HG02981 (cell line): ENCODE data around the gene HABP2.

ENCODE experiments used
- ATAC-seq: cut with Tn5 transposase; IDR thresholded peaks from one replicate; pipeline ENCODE4 v1.9.1; 2021; ENCODE audit warnings: mild to moderate bottlenecking, moderate library complexity; ENCODE audit not compliant: unreplicated experiment

Gene HABP2

DNA sequence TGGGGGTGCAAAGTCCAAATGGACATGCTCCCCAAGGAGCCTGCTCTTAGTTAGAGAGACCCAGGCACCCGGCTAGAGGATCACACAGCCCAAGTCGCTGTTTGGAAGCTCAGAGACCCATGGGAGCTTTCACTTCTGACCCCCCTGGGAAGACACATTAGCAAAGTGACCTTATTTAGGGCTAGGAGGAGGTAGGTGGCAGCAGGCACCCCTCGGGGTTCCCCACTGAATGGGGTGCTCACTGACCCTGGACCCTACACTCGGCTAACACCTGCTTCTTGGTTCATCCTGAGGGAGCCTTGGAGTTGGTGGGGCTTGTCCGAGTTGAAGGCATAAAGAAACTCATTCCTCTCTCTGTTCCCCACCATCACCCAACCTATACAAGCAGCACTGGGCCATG lies 27.1 kb upstream of the HABP2 start:
- no peak for ATAC-seq

DNA sequence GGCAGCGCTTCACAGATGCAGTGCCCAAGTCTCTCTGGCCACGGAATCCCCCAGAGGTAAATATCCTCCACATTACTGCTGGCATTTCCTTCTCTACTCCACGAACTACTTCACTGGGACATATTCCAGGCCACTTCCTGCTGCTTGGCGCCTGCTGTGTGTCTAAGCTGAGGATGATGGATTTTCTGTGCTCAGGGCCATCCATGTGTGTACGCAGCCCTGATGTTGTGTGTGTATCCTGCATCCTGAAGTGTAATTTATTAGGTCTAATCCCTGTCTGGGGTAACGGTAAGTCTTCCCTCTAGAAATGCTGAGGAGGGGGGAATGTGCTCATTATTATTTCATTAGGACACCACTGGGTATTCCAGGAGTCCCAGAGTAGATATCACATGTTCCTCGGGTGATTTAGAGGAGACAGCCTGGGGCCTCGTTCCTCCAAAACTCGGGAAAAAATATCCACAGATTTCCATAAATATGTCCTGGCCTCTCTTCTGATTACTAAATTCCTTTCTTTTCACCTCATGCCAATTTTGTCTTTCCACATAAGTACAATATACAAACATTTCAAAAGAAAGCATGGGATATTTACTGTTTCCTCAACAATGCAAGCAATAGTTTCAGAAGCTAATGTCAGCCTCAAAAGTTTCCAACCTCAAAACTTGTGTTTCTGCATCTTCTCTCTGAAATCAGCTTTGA lies 25.5 kb upstream of the HABP2 start:
- no peak for ATAC-seq

DNA sequence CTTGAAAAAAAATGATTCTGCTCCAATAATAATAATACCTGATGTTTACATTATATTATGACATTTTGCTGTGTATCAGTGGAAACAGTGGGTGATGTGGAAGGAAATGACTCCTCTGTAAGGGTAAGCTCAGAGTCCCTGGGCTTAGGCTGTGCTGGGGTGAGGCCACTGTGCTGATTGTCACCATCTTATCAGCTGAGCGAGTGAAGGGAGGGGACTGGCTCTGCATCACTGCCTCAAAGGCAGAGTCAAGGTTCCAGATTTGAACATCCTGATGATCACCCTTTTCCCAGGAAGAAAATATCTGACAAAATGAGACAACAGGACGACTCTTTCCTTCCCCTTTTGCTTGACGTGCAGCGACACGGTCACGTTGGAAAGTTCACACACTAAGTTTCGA lies 24.0 kb upstream of the HABP2 start:
- no peak for ATAC-seq

DNA sequence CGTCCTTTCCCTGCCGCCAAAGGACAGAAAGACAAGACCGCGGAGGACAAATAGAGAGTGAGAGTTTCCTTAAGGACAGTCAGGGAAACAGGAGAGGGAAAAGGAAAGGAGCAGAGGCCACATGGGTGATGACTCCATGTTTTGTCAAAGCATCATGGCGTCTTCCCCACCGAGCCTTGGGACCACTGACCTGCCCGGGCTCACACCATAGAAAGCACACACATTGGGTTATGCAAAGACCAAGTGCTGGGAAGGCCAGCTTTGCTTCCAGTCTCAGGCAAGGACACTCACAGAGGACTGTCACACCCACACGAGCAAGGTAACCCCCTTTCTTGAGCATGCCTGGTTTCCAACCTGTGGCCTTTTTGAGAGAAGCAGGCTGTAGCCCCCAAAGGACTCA lies 23.3 kb upstream of the HABP2 start:
- no peak for ATAC-seq

DNA sequence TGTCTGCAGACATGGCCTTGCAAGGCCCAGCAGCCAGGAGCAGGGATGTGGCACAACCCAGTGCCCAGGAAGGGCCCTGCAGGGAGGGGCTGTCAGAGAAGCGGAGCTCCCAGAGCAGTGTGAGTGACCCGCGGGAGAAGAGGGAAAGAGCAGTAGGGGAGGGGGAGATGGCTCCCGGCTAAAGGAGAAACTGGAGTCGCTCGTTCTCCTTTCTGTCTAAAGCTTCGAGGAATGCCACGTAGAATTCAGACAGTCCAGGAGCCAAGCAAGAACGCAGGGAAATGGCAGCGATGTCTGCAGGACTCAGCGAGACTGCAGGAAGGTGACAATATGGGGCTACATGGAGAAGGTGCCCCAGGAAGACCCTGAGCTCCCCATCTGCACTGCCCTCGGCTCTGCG lies 22.4 kb upstream of the HABP2 start:
- no peak for ATAC-seq

DNA sequence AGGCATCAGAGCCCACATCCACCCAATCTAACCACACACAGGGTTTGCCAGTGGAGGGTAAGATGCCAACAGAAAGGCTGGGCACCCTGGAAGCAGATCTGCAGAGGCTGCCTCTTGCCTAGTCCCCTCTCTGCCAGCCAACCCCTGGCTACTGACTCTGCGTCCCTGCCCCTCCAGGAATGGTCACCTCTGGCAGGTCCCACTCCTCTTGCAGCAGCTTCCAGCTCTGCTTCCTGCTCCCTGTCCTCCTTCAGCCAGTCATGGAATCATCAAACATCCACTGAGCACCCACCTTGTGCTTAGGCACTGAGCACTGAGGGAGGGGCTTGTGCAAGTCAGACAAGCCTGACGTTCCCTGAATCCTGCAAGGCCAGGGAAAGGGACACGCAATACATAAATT lies 20.1 kb upstream of the HABP2 start:
- ATAC-seq, result no peak

DNA sequence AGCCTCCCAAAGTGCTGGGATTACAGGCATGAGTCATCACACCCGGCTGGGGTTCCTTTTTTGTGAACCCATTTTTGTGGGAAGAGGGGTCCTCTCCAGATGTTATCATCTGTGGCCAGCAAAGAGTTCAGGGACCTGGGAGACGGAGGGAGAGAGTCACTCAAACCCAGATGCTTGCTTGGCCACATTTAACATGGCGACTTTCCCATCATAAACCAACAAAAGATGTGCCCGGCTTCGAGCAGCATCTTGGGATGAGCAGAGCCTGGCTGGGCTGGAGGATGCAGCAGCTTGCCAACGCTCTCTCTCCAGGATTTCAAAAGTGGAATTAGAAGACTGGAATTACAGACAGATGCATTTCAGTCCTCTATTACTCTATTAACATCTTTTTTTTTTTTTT lies 19.1 kb upstream of the HABP2 start:
- ATAC-seq, result no peak

DNA sequence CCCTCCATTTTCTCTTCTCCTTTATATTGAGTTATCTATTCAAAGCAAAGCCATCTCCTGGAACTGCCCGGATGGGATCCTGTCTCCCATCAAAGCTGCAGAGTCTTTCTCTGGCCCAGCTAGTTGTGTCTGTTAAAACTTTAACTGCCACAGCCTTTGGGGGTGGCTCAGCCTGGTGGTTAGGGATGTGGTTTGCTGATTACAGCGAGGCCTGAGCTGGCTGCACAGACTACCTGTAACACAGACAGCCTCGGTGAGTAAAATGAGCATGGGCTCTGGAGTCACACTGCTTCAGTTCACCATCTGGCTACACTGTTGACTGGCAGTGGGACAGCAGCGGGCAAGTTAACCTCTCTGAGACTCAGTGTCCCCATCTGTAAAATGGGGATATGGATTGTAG lies 18.4 kb upstream of the HABP2 start:
- no peak for ATAC-seq

DNA sequence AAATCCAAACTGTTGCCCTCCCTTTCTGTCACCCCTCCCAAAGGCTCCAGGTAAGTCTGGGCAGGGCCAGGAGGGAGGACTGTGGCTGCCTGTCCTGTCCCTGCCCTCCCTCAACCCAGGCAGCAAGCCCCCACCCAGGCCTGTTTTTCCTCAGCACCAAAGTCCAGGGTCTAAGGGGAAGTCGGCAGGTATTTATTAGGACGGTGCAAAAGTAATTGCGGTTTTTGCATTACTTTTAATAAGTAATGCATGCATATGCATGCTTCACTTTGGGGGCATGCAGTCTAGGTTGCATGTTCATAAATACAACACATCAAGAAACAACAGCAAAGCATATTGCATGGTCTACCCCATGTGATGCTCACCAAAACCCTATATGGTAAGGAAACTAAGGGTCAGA lies 15.2 kb upstream of the HABP2 start:
- no peak for ATAC-seq

DNA sequence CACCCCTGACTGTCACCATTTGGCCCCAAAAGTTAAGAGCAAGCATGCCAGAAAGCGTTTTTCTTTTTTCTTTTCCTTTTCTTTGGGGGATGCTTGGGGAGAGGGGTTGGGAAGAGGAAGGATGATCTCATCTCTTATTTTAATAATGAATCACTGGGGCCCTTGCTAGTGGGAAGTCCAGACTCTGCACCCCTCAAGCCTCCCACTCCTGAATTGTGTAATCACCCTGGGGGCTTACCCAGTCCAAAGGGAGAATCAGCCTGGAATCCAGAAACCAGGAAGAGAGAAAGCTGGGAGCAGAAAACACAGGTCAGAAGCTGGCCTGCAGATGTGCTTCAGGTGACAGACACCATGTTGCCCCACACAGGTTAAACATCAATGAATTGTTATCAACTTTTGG lies 14.7 kb upstream of the HABP2 start:
- no peak for ATAC-seq

DNA sequence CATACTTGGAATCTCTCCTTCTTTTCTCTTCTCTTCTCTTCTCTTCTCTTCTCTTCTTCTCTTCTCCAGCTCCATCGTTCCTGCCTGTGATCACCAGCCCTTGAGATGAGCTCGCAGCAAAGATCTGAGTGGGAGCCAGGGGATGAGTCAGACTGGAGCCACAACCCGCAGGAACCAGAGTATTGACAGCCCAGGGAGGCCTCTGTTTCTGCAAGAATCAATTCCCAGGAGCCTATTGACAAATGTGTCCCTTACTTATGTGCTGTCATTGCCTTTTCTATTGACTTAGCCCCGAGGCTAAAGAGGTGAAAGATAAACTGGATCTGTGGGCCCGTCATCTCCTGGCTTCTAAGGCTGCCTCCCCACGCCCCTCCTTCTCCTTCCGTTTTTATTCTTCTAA lies 13.1 kb upstream of the HABP2 start:
- no peak for ATAC-seq

DNA sequence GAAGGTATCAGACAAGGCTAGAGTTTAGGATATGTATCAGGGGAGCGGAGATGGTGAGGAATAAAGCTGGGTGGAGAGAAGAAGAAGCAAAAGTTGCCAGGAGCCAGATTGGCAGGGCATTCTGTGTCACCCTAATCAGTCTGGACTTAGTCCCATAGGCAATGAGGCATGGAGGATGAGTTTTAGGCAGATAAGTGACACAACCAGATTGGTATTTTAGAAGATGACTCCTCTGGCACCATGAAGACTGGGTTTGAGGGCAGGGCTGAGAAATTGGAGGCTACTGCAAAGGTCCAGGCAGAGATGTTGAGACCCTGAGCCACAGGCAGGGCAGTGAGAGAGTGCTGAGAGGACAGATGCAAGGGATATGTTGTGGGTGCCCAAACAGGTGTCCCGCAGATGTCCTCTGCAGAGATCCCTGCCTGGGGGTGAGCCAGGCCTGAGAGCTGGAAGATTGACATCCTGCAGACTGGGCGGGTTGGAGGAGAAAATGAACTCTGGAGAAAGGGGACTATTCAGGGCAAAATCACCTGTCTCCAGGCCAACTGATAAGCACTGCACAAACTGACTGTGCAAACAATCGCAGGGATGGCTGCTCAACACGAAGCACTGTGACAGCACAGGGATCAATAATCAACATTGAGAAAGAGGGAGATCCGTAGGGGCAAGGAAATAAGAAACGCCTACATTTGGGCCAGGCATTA lies 11.9 kb upstream of the HABP2 start:
- no peak for ATAC-seq

DNA sequence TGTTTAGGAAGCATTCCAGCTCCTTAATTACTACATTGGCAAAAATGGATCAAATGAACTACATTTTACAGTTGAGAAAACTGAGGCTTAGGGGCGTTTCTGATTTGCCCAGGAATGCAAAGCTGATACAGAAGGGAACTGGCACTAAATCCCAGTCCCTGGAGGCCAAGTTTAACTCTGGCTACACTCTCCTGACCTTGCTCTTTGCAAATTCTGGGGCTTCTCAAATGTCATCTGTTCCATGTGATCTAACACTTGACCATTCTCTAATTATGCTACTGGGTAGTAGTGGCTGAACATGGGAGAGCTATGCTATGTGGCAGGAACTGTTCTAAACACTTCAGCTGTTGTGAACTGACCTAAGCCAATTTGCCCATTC lies 11.3 kb upstream of the HABP2 start:
- no peak for ATAC-seq

DNA sequence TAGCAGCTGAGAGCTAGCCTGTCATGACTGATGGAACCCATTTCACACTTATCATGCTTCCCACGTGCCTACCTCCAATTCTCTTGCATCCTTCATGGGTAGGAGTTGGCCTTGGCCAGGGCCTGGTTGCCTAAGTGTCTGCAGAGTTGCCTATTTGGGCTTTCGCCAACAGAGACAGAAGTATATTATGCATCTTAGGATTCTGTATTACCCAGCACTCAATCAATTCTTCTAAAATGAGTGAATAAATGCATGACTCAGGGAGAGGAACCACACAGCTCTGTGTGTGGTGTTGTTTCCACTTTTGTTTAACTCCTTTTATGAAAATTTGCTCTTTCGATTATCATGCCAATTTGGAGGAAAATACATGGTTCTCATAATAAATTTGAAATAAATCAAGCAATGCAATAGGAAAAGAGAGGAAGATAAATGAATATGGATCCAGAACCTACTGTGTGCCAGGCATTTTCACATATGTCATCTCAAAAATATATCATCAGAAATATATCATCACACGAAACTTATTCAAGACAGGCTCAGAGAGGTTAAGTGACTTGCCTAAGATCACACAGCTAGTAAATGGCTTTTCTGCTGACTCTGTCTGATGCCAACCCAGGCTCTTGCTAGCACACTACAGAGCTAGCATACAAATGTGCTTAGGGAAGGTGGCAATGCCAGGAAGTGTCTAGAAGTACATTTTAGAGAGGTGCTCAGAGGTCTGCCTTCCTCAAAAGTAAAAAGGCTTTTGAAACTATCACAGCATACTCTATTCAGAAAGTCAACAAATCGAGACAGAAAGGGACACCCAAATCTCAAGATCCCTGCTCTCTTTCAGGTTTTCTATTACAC lies 9.5 kb upstream of the HABP2 start:
- no peak for ATAC-seq

DNA sequence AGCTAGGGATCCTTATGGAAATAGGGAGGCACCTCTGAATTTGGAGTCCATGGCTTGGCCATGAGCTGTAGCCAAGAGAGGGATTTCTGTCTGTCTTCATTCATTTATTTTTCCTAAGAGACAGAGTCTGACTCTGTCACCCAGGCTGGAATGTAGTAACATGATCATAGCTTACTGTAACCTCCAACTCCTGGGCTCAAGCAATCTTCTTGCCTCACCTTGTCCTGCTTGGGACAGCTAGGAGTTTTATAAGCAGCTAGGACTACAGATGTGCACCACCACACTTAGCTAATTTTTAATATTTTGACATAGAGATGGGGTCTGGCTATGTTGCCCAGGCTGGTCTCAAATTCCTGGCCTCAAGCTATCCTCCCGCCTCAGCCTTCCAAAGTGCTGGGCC lies 8.5 kb upstream of the HABP2 start:
- ATAC-seq, result no peak

DNA sequence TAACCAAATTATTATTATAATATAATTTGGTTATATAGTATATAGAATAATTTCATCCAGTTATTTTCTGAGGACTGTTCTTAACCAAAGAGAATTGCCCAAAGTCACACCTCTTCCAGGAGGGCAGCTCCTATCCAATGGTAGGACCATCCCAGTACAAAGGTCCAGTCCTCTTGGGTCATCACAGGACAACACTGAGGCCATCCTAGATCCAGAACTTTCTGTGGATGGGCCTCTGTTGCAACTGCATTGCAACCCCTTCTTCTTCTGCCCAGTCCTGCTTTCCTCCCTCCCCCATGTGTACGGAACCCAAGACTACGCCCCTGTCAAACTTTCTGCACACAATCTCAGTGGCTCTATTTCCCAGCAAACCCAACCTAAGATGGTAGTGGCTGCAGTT lies 5.4 kb upstream of the HABP2 start:
- ATAC-seq, result no peak

DNA sequence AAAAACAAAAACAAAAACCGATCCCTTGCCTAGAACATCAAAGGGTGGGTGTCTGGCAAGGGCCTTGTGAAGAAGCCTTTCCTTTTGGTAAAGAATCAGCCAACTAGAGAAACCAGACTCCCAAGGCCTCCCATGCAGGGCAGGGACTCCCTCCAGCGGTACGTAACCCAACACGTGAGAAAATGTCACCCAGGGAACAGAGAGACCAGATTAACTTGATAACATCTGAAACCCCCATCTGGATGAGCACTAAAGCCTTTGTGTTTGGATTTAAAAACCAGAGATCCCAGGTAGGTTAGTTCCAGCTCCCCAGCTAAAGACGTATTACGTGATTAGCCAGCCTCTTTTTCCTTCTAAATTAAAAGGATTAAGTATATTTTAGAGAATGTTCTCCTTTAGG lies 3.0 kb upstream of the HABP2 start:
- ATAC-seq, result no peak

DNA sequence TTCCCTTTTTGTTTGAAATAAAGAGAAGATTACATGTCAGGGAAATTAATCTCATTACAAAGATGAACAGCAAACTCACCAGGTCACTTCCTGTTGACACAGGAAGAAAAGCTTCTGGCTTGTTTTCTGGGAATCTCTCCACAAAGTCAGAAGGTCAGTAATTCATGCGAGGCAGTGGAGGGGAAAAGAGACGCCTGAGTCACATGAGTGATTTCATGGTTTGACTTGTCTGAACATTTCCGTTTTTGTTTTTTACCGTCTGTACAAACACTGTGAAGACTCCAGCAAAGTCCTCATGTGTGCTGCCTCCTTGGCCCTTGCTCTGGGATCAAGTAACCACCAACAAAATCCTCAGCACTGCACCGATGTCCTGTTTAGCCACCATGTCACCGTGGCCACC lies 2.5 kb upstream of the HABP2 start:
- no peak for ATAC-seq

DNA sequence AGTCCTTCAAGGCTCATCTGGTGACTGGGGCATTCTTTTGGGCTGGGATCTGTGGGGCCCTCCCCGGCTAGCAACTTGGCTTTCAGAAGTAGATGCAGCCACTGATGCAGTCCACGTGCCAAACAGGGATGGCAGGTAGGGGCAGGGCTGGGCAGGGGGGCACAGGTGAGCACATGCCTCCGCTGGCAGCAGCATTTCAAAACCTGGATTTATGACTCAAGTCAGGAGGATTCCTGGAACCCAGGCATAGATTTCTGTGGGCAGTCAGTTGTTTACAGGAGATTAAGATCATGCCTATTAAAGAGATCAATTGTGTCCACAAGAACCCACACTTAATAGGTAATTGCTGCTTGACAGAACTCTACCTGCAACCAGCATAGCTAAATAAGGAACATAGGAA lies 839 bp upstream of the HABP2 start:
- ATAC-seq, result no peak

DNA sequence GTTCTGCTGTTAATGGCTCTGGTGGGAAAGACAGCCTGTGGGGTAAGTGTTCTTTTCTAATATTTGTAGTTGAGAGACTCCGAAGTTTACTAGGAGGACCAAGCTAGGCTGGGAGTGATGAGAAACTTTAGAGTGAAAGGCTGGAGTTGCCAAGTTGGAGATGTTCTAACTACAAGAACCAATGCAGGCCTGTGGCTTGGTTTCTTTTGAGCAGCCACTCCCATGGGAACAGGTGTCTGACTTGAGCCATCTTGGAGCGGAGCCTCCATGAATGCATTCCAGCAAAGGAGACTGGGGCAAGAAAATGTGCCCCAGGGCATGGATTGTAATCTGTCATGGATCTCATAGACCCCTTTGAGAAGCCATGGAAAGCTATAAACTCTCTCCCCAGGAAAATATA lies 296 bp downstream of the HABP2 start:
- no peak for ATAC-seq

DNA sequence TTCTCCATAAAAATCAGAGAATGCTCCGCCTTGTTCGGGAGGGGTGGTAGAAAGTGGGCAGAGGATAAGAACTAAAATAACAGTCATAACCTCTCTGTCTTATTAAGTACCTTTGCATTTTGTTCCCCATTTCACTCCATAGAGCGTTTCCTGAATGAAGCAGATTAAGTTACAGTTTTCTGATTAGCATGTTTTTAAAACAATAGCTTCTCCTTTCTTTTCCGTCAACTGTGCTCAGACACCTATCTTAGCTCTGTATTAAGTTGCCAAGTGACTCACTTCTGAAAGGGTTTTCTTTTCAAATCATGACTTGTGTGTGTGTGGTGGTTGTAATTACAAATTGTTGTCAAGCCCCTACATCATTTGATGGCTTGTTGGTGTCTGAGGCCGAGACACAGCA lies 1.4 kb downstream of the HABP2 start:
- ATAC-seq, result no peak

DNA sequence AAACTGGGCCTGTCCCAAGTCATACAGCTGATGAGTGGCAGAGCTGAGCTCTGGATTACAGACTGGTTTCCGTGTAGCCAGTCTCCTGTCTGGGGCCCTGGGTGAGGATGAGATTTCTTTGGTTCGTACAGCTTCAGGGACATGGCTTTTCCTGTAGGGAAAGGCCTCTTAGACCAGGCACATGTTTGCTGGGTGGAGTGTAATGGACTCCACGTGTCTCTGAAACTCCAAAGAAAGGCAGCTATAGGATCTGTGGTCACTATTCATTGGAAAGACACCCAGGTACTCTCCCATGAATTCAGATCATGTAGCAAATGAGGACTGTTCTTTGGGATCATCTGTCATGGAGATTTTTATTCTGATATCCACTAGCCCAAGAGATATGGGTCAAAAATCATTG lies 2.4 kb downstream of the HABP2 start:
- ATAC-seq, result no peak
